ENCODE results near the gene SLC7A14.

DNA sequence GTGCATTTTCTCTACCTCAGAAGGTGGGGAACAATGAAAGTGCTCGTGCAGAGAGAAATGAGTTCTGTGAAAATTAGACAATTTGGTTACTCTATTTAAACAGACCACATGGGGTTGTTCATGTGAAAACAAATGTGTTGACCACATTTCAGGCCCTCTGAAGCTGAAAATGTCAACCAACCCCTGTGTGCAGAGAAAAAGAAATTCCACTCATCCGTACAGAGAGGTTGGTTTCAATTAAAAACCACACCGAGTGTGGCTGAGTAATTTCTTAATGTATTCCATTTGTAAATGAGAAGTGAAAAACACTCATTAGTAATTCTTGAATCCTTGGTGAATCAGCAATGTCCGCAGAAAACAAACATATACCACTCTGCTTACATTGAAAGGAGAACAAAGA, 46.9 kb upstream of the SLC7A14 start:
- TF ChIP-seq POLR2AphosphoS5 (IDR thresholded peaks at IDR 0.05; ENCODE audit: borderline replicate concordance, low read depth, low read length) (no peak), EZH2 (IDR thresholded peaks at IDR 0.05) (no peak)
